ENCODE data around the gene TMEM204.
"Not testable (repeated sequence)": the region's sequence is repeated elsewhere in the genome, so short reads cannot be mapped to it uniquely, and the experiment has no call there.

The TMEM204 gene

DNA sequence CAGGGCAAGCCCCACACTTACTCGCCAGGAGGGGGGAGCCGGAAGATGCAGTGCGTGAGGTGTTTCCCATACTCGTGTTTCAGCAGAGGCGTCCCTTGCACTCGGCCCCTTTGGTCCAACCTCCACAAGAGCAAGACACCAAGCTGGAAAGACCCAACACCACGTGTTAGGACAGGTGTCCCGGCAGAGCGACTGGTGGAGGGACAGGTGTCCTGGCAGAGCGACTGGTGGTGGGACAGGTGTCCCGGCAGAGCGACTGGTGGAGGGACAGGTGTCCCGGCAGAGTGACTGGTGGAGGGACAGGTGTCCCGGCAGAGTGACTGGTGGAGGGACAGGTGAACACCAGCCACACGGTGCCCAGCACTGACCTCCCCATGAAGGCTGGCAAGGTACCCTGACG, 59.0 kb downstream of the TMEM204 start:
- no peak for DNase-seq (ENCODE audit: low read depth in 3 of 3)

DNA sequence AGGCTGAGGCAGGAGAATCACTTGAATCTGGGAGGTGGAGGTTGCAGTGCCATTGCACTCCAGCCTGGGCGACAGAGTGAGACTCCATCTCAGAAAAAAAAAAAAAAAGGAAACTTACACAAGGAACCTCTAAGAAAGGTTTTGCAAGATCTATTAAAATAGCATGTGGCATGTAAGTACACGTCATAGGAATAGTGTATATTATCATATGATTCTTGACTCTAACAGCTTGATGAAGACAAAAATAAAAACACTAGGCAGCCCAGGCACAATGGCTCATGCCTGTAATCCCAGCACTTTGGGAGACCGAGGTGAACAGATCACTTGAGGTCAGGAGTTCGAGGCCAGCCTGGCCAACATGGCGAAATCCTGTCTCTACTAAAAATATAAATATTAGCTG, 62.0 kb downstream of the TMEM204 start:
- not testable (repeated sequence) for DNase-seq (ENCODE audit: low read depth in 3 of 3)

- no peak for DNase-seq (ENCODE audit: low read depth in 3 of 3)
Observed at GRCh38 chr16:1596516-1596915, 63.0 kb downstream of the TMEM204 start.

- DNase-seq (ENCODE audit: low read depth in 3 of 3), result no peak
Observed at GRCh38 chr16:1597154-1597553, 63.7 kb downstream of the TMEM204 start.

- no peak for DNase-seq (ENCODE audit: low read depth in 3 of 3)
Observed at GRCh38 chr16:1601031-1601430, 67.6 kb downstream of the TMEM204 start.

DNA sequence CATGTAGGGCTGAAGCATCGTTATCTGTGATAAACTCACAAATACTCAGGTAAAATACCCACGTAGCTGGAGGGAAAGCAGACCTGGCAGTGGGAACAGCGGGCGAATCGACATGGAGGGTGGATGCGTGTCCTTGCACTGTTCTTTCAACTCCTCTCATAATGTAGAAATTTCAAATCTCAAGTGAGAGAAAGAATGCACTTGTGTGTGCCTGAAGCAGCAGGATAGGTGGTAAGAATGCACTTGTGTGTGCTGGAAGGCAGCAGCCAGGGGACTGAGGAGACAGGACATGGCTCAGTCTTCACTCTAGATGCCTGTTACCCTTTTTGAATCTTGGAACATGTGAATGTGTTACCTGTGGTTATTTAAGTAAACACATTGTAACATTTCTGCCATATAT, 68.0 kb downstream of the TMEM204 start:
- no peak for DNase-seq (ENCODE audit: low read depth in 3 of 3)

DNA sequence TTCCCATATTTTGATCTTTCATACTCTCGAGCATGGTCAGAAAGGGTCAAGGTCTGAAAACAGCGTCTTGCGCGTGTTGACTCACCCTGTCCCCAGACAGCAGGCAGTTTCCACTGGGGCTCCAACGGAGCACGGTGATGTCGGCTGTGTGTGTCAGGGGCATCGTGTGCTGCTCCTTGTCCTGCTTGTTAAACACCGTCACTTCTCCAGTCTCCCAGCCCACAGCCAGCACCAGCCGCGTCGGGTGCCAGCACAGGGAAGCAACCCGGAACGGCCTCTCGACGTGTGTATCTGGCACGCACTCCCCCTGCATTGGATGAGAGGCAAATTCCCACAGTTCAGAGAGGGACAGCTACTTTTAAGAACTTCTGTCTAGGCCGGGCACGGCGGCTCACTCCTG, 68.8 kb downstream of the TMEM204 start:
- DNase-seq (ENCODE audit: low read depth in 3 of 3), result no peak
